ENCODE results near the gene PRKAG2.

DNA sequence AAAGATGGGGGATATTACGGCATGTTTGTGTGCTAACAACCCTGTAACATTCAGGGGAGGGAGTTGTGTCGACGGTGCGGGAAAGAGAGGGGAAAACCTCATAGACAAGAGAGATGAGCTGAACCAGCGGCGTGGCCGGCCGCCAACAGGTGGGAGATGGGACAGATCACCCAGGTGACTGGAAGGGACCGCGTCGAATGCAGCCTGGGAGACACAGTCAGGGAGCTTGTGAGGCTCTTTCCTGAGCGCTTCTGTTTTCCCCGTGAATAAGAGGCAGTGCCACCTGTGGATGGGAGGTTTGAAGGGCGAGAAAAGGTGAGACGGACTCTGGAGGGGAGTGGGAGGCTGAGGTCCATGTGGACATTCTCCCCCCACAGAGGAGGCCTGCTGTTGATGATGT, 9.9 kb upstream of the PRKAG2 start:
- TF ChIP-seq POLR2AphosphoS5 (IDR thresholded peaks at IDR 0.05; ENCODE audit: low read depth, low read length) (no peak), RBAK (CRISPR knock-in tag; IDR thresholded peaks at IDR 0.05) (no peak), EHMT2 (IDR thresholded peaks at IDR 0.05; ENCODE audit: borderline replicate concordance, low read depth, low read length) (no peak), SRSF9 (IDR thresholded peaks at IDR 0.05; ENCODE audit: borderline replicate concordance, insufficient read depth, low read depth, low read length, poor library complexity, severe bottlenecking) (no peak), POLR2A (IDR thresholded peaks at IDR 0.05; ENCODE audit: insufficient read depth in 1 of 2, low read depth in 2 of 2, low read length in 2 of 2) (no peak), ZNF263 (CRISPR knock-in tag; IDR thresholded peaks at IDR 0.05) (no peak), CREB1 (IDR thresholded peaks at IDR 0.05) (no peak), CREB1 (CRISPR knock-in tag; IDR thresholded peaks at IDR 0.05) (no peak)
- TF ChIP-seq, protein P1, sequence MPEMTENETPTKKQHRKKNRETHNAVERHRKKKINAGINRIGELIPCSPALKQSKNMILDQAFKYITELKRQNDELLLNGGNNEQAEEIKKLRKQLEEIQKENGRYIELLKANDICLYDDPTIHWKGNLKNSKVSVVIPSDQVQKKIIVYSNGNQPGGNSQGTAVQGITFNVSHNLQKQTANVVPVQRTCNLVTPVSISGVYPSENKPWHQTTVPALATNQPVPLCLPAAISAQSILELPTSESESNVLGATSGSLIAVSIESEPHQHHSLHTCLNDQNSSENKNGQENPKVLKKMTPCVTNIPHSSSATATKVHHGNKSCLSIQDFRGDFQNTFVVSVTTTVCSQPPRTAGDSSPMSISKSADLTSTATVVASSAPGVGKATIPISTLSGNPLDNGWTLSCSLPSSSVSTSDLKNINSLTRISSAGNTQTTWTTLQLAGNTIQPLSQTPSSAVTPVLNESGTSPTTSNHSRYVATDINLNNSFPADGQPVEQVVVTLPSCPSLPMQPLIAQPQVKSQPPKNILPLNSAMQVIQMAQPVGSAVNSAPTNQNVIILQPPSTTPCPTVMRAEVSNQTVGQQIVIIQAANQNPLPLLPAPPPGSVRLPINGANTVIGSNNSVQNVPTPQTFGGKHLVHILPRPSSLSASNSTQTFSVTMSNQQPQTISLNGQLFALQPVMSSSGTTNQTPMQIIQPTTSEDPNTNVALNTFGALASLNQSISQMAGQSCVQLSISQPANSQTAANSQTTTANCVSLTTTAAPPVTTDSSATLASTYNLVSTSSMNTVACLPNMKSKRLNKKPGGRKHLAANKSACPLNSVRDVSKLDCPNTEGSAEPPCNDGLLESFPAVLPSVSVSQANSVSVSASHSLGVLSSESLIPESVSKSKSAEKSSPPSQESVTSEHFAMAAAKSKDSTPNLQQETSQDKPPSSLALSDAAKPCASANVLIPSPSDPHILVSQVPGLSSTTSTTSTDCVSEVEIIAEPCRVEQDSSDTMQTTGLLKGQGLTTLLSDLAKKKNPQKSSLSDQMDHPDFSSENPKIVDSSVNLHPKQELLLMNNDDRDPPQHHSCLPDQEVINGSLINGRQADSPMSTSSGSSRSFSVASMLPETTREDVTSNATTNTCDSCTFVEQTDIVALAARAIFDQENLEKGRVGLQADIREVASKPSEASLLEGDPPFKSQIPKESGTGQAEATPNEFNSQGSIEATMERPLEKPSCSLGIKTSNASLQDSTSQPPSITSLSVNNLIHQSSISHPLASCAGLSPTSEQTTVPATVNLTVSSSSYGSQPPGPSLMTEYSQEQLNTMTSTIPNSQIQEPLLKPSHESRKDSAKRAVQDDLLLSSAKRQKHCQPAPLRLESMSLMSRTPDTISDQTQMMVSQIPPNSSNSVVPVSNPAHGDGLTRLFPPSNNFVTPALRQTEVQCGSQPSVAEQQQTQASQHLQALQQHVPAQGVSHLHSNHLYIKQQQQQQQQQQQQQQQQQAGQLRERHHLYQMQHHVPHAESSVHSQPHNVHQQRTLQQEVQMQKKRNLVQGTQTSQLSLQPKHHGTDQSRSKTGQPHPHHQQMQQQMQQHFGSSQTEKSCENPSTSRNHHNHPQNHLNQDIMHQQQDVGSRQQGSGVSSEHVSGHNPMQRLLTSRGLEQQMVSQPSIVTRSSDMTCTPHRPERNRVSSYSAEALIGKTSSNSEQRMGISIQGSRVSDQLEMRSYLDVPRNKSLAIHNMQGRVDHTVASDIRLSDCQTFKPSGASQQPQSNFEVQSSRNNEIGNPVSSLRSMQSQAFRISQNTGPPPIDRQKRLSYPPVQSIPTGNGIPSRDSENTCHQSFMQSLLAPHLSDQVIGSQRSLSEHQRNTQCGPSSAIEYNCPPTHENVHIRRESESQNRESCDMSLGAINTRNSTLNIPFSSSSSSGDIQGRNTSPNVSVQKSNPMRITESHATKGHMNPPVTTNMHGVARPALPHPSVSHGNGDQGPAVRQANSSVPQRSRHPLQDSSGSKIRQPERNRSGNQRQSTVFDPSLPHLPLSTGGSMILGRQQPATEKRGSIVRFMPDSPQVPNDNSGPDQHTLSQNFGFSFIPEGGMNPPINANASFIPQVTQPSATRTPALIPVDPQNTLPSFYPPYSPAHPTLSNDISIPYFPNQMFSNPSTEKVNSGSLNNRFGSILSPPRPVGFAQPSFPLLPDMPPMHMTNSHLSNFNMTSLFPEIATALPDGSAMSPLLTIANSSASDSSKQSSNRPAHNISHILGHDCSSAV (CRISPR knock-in tag; IDR thresholded peaks at IDR 0.05; ENCODE audit: borderline replicate concordance), result no peak
